Measurements from ENCODE around the gene SCFD2. TPM values are rescaled to one million over a fixed set of nuclear protein-coding genes. Genes with fewer than 3 reads are reported as not detected.

The SCFD2 gene
- total RNA-seq, 4 donors from 2014 or later = 24.7 to 49.2 (median 33.9) TPM

DNA sequence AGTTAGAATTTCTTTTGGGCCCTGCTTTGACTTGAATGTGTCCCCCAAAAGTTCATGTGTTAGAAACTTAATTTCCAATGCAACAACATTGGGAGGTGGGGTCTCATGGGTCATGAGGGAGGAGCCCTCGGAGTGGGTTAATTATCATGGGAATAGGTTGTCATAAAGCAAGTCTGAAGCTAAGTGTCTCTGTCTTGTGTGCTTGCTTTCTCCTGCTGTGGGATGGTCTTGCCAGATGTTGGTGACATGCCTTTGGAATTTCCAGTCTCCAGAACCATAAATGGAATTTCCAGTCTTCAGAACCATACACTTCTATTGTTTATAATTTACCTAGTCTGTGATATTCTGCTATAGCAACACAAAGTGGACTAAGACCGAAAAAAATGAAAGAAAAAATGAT lies 432.1 kb downstream of the SCFD2 start:
- H3K4me3 ChIP-seq = no peak overlapping the region
- H3K4me1 ChIP-seq = no peaks in the 10 kb centered on the region
- DNase-seq (ENCODE audit: low spot score in 2 of 2) = no peak
- H3K36me3 ChIP-seq = peaks cover 0 to 8% (median 0%) of the 10 kb centered on the region in 3 donors
- no peak overlapping the region for H3K27ac ChIP-seq
- TF ChIP-seq, protein P1, sequence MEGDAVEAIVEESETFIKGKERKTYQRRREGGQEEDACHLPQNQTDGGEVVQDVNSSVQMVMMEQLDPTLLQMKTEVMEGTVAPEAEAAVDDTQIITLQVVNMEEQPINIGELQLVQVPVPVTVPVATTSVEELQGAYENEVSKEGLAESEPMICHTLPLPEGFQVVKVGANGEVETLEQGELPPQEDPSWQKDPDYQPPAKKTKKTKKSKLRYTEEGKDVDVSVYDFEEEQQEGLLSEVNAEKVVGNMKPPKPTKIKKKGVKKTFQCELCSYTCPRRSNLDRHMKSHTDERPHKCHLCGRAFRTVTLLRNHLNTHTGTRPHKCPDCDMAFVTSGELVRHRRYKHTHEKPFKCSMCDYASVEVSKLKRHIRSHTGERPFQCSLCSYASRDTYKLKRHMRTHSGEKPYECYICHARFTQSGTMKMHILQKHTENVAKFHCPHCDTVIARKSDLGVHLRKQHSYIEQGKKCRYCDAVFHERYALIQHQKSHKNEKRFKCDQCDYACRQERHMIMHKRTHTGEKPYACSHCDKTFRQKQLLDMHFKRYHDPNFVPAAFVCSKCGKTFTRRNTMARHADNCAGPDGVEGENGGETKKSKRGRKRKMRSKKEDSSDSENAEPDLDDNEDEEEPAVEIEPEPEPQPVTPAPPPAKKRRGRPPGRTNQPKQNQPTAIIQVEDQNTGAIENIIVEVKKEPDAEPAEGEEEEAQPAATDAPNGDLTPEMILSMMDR (IDR thresholded peaks at IDR 0.05) = no peak
- no peaks in the 10 kb centered on the region for H3K9me3 ChIP-seq
- no peaks in the 10 kb centered on the region for H3K27me3 ChIP-seq
- WGBS, 2 donors = 87 to 93% methylated on average over 2 of the region's 2 CpGs

GRCh38 chr4:52932591-52933470 lies 433.0 kb downstream of the SCFD2 start:
- no peaks in the 10 kb centered on the region for H3K27me3 ChIP-seq
- 56 to 69% methylated on average over 5 of the region's 5 CpGs for WGBS, 2 donors
- H3K4me1 ChIP-seq = no peaks in the 10 kb centered on the region
- DNase-seq (ENCODE audit: low spot score in 2 of 2) = no peak
- H3K4me3 ChIP-seq = no peak overlapping the region
- no peaks in the 10 kb centered on the region for H3K9me3 ChIP-seq
- TF ChIP-seq POLR2A (IDR thresholded peaks at IDR 0.05) (no peak), EP300 (IDR thresholded peaks at IDR 0.05) (no peak)
- TF ChIP-seq, protein P1 (IDR thresholded peaks at IDR 0.05) = no peak
- H3K36me3 ChIP-seq = peaks cover 0 to 4% (median 0%) of the 10 kb centered on the region in 3 donors
- no peak overlapping the region for H3K27ac ChIP-seq

DNA sequence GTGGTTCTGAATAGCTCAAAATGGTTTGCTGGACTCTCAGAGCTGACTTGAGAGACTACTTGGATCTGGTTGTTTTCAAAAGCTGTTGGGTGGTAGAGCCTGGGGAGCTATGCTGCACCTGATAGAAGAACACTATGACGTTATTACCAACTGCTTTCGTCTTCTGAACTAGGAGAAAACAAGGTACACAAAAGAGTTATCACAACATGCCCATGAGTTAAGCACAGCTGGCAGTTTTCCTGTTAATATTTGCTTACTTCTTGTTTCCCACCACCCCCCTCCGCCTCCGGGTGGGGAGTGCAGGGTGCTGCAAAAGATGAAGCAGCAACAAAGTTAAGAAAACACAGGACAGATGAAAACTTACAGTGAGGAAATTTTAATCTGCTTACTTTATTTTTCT lies 434.6 kb downstream of the SCFD2 start:
- Histone ChIP-seq H3K4me1 (no peaks in the 10 kb centered on the region), H3K27ac (no peak overlapping the region), H3K36me3 (peaks cover 0 to 4% (median 0%) of the 10 kb centered on the region in 3 donors), H3K4me3 (no peak overlapping the region), H3K9me3 (no peaks in the 10 kb centered on the region), H3K27me3 (no peaks in the 10 kb centered on the region)
- no peak for TF ChIP-seq POLR2A (IDR thresholded peaks at IDR 0.05)
- TF ChIP-seq EP300 (IDR thresholded peaks at IDR 0.05) = no peak
- TF ChIP-seq, protein P1 (IDR thresholded peaks at IDR 0.05) = no peak
- 63 to 68% methylated on average over 4 of the region's 4 CpGs for WGBS, 2 donors
- DNase-seq (ENCODE audit: low spot score in 2 of 2) = no peak

GRCh38 chr4:52926196-52926974 lies 439.5 kb downstream of the SCFD2 start:
- no peaks in the 10 kb centered on the region for H3K9me3 ChIP-seq
- H3K27me3 ChIP-seq = no peaks in the 10 kb centered on the region
- H3K36me3 ChIP-seq = peaks cover 0 to 4% (median 0%) of the 10 kb centered on the region in 3 donors
- no peak for TF ChIP-seq EP300 (IDR thresholded peaks at IDR 0.05)
- TF ChIP-seq POLR2A (IDR thresholded peaks at IDR 0.05) = no peak
- TF ChIP-seq, protein P1 (IDR thresholded peaks at IDR 0.05) = no peak
- DNase-seq (ENCODE audit: low spot score in 2 of 2) = no peak
- WGBS, 2 donors = 89 to 90% methylated on average over 9 of the region's 9 CpGs
- no peak overlapping the region for H3K4me3 ChIP-seq
- H3K27ac ChIP-seq = no peak overlapping the region
- H3K4me1 ChIP-seq = no peaks in the 10 kb centered on the region

- TF ChIP-seq EP300 (IDR thresholded peaks at IDR 0.05) (no peak), POLR2A (IDR thresholded peaks at IDR 0.05) (no peak)
- TF ChIP-seq, protein P1 (IDR thresholded peaks at IDR 0.05) = no peak
- H3K27me3 ChIP-seq = no peaks in the 10 kb centered on the region
- 63 to 78% methylated on average over 3 of the region's 3 CpGs for WGBS, 2 donors
- H3K4me1 ChIP-seq = no peaks in the 10 kb centered on the region
- no peak overlapping the region for H3K4me3 ChIP-seq
- H3K27ac ChIP-seq = no peak overlapping the region
- DNase-seq (ENCODE audit: low spot score in 2 of 2) = no peak
- peaks cover 0 to 4% (median 0%) of the 10 kb centered on the region in 3 donors for H3K36me3 ChIP-seq
- no peaks in the 10 kb centered on the region for H3K9me3 ChIP-seq
Measured at GRCh38 chr4:52925531-52925968, 440.3 kb downstream of the SCFD2 start.
